WTC11 (cell line): Measurements from ENCODE around the gene SETDB1. TPM values are rescaled to one million over a fixed set of nuclear protein-coding genes. Genes with fewer than 3 reads are reported as not detected.

Source experiments
- ATAC-seq: fragments of 200-7000 bp; cut with Tn5 transposase; 2 replicates; pipeline ENCODE4 v1.10.0; 2021; ENCODE audit warnings: mild to moderate bottlenecking, moderate library complexity
- CTCF ChIA-PET: fragments of 300-600 bp; sonication (Branson Sonifier 250); formaldehyde crosslinking; loops from one replicate; lab custom pipeline; 2021; ENCODE audit warnings: antibody characterized with exemption; lab: Charles Lee
- POLR2A ChIA-PET: fragments of 350-600 bp; sonication (Branson Sonifier 250); formaldehyde crosslinking; loops from one replicate; lab custom pipeline; 2021; ENCODE audit warnings: antibody characterized with exemption; lab: Charles Lee
- DNase-seq: peaks from one replicate; pipeline ENCODE4 v3.0.0; 2021; ENCODE audit warnings: low spot score
- H3K27ac Mint-ChIP-seq: 2 replicates; pipeline ENCODE4 v1.8.0; 2021; ENCODE audit warnings: mixed read lengths
- H3K27me3 Mint-ChIP-seq: 2 replicates; pipeline ENCODE4 v1.8.0; 2021; ENCODE audit warnings: low read depth, mild to moderate bottlenecking, moderate library complexity, mixed read lengths
- H3K36me3 Mint-ChIP-seq: 2 replicates; pipeline ENCODE4 v1.8.0; 2021; ENCODE audit warnings: mixed read lengths
- H3K4me1 Mint-ChIP-seq: 2 replicates; pipeline ENCODE4 v1.8.0; 2022; ENCODE audit warnings: mixed read lengths
- H3K4me3 Mint-ChIP-seq: 2 replicates; pipeline ENCODE4 v1.8.0; 2021; ENCODE audit warnings: mild to moderate bottlenecking, moderate library complexity, mixed read lengths
- H3K9me3 Mint-ChIP-seq: 2 replicates; pipeline ENCODE4 v1.8.0; 2021; ENCODE audit warnings: mixed read lengths
- GABPB1 ChIP-seq: sonication (generic); formaldehyde crosslinking; IDR thresholded peaks from 2 replicates; pipeline ENCODE4 v1.8.1; 2023; ENCODE audit warnings: mild to moderate bottlenecking, missing genetic modification reagents
- HMGA2 ChIP-seq: fragments of 250-450 bp; sonication (Bioruptor Pico); IDR thresholded peaks from 2 replicates; pipeline ENCODE4 v1.4.0; 2021; ENCODE audit warnings: mild to moderate bottlenecking, moderate library complexity
- JAZF1 ChIP-seq: fragments of 250-450 bp; sonication (Bioruptor Pico); IDR thresholded peaks from 2 replicates; pipeline ENCODE4 v1.9.0; 2021; ENCODE audit warnings: moderate library complexity, mild to moderate bottlenecking, inconsistent platforms
- JUN ChIP-seq: sonication (generic); formaldehyde crosslinking; IDR thresholded peaks from 2 replicates; pipeline ENCODE4 v1.8.0; 2023; ENCODE audit warnings: mild to moderate bottlenecking, missing genetic modification reagents
- OVOL2 ChIP-seq: fragments of 250-450 bp; sonication (Bioruptor Pico); IDR thresholded peaks from 2 replicates; pipeline ENCODE4 v1.9.0; 2021; ENCODE audit warnings: mild to moderate bottlenecking, borderline replicate concordance
- PRRX2 ChIP-seq: fragments of 250-450 bp; sonication (Bioruptor Pico); IDR thresholded peaks from 2 replicates; pipeline ENCODE4 v1.8.0; 2021; ENCODE audit warnings: mild to moderate bottlenecking
- SMAD4 ChIP-seq: sonication (generic); formaldehyde crosslinking; IDR thresholded peaks from 2 replicates; pipeline ENCODE4 v1.8.0; 2022; ENCODE audit warnings: mild to moderate bottlenecking, missing genetic modification reagents
- SP1 ChIP-seq: sonication (generic); formaldehyde crosslinking; conservative IDR thresholded peaks from 2 replicates; pipeline ENCODE4 v1.8.1; 2022; ENCODE audit warnings: missing genetic modification reagents
- TEAD4 ChIP-seq: sonication (generic); formaldehyde crosslinking; IDR thresholded peaks from 2 replicates; pipeline ENCODE4 v1.8.0; 2022; ENCODE audit warnings: mild to moderate bottlenecking, missing genetic modification reagents
- ZNF219 ChIP-seq: sonication (generic); formaldehyde crosslinking; IDR thresholded peaks from 2 replicates; pipeline ENCODE4 v1.8.0; 2023; ENCODE audit warnings: missing genetic modification reagents, mild to moderate bottlenecking, borderline replicate concordance
- total RNA-seq: library from RNA; stranded (reverse); gene quantifications from 3 replicates; pipeline ENCODE4 v1.2.3, GENCODE V29; 2021
- TF ChIP-seq, protein P1 (sequence below): sonication (generic); formaldehyde crosslinking; IDR thresholded peaks from 2 replicates; pipeline ENCODE4 v1.8.0; 2022; ENCODE audit warnings: missing genetic modification reagents
- TF ChIP-seq, protein P2 (sequence below): sonication (generic); formaldehyde crosslinking; IDR thresholded peaks from 2 replicates; pipeline ENCODE4 v1.8.1; 2023; ENCODE audit warnings: mild to moderate bottlenecking, missing genetic modification reagents, moderate library complexity
- TF ChIP-seq, protein P3 (sequence below): sonication (generic); formaldehyde crosslinking; IDR thresholded peaks from 2 replicates; pipeline ENCODE4 v1.8.1; 2022; ENCODE audit warnings: mild to moderate bottlenecking, missing genetic modification reagents, moderate library complexity, borderline replicate concordance
- TF ChIP-seq, protein P4 (sequence below): fragments of 250-450 bp; sonication (Bioruptor Pico); IDR thresholded peaks from 2 replicates; pipeline ENCODE4 v1.9.0; 2021; ENCODE audit warnings: mild to moderate bottlenecking

The SETDB1 gene
- total RNA-seq, 1 experiment from 2014 or later: 53.1 TPM

DNA sequence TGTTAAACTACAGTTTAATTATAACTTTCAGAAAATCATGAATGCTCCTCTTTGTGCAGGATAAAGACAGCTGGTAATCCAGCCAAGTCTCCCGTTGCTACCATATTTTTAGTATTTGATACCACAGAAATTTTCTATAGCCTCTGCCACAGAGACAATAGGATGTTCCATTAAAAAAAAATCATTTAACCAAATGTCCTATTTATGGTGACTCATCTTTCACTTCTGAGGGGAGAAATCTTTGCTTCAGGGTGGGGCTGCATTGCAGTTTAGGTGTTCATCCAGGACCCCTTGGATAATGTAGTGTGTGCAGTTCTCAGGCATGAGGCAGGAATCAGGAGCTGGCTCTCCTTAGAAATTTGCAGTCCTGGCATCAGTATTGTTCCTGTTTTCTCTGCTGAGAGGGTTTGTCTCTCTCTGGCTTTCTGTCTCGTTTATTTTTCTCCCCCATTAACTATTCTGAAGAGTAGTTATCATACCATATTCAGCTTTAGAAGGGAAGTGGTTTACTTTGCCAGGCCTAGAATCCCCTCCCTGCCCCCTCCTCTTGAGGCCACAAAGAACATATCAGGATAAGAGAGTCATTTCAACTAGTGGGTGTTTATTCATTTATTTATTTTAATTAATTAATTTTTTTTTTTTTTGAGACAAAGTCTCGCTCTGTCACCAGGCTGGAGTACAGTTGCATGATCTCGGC is 85.1 kb downstream of the SETDB1 start:
- ATAC-seq: no peak
- no peaks in the 10 kb centered on the region for H3K27me3 Mint-ChIP-seq
- TF ChIP-seq, protein P1, sequence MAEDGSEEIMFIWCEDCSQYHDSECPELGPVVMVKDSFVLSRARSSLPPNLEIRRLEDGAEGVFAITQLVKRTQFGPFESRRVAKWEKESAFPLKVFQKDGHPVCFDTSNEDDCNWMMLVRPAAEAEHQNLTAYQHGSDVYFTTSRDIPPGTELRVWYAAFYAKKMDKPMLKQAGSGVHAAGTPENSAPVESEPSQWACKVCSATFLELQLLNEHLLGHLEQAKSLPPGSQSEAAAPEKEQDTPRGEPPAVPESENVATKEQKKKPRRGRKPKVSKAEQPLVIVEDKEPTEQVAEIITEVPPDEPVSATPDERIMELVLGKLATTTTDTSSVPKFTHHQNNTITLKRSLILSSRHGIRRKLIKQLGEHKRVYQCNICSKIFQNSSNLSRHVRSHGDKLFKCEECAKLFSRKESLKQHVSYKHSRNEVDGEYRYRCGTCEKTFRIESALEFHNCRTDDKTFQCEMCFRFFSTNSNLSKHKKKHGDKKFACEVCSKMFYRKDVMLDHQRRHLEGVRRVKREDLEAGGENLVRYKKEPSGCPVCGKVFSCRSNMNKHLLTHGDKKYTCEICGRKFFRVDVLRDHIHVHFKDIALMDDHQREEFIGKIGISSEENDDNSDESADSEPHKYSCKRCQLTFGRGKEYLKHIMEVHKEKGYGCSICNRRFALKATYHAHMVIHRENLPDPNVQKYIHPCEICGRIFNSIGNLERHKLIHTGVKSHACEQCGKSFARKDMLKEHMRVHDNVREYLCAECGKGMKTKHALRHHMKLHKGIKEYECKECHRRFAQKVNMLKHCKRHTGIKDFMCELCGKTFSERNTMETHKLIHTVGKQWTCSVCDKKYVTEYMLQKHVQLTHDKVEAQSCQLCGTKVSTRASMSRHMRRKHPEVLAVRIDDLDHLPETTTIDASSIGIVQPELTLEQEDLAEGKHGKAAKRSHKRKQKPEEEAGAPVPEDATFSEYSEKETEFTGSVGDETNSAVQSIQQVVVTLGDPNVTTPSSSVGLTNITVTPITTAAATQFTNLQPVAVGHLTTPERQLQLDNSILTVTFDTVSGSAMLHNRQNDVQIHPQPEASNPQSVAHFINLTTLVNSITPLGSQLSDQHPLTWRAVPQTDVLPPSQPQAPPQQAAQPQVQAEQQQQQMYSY: no peak
- no peak for TF ChIP-seq SMAD4 (CRISPR knock-in tag)
- TF ChIP-seq, protein P2, sequence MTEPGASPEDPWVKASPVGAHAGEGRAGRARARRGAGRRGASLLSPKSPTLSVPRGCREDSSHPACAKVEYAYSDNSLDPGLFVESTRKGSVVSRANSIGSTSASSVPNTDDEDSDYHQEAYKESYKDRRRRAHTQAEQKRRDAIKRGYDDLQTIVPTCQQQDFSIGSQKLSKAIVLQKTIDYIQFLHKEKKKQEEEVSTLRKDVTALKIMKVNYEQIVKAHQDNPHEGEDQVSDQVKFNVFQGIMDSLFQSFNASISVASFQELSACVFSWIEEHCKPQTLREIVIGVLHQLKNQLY (CRISPR knock-in tag): no peak
- no peak for TF ChIP-seq SP1
- no peak for TF ChIP-seq PRRX2
- no peak for TF ChIP-seq ZNF219
- no peak for TF ChIP-seq OVOL2
- TF ChIP-seq TEAD4 (CRISPR knock-in tag): no peak
- TF ChIP-seq, protein P3, sequence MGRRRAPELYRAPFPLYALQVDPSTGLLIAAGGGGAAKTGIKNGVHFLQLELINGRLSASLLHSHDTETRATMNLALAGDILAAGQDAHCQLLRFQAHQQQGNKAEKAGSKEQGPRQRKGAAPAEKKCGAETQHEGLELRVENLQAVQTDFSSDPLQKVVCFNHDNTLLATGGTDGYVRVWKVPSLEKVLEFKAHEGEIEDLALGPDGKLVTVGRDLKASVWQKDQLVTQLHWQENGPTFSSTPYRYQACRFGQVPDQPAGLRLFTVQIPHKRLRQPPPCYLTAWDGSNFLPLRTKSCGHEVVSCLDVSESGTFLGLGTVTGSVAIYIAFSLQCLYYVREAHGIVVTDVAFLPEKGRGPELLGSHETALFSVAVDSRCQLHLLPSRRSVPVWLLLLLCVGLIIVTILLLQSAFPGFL: no peak
- no peak for TF ChIP-seq HMGA2 (CRISPR knock-in tag)
- TF ChIP-seq, all 79 proteins: peak for 0
- ChIA-PET CTCF (interaction anchor here (0.7 kb wide), 1 partner anchor 37 kb away, joined by 3 read pairs; no protein-coding TSS in a partner anchor), POLR2A (no interaction called here)
- H3K4me1 Mint-ChIP-seq: peaks cover 24% of the 10 kb centered on the region
- no peaks in the 10 kb centered on the region for H3K36me3 Mint-ChIP-seq
- no peak for DNase-seq
- no peak overlapping the region for H3K27ac Mint-ChIP-seq
- no peak overlapping the region for H3K4me3 Mint-ChIP-seq
- no peaks in the 10 kb centered on the region for H3K9me3 Mint-ChIP-seq

DNA sequence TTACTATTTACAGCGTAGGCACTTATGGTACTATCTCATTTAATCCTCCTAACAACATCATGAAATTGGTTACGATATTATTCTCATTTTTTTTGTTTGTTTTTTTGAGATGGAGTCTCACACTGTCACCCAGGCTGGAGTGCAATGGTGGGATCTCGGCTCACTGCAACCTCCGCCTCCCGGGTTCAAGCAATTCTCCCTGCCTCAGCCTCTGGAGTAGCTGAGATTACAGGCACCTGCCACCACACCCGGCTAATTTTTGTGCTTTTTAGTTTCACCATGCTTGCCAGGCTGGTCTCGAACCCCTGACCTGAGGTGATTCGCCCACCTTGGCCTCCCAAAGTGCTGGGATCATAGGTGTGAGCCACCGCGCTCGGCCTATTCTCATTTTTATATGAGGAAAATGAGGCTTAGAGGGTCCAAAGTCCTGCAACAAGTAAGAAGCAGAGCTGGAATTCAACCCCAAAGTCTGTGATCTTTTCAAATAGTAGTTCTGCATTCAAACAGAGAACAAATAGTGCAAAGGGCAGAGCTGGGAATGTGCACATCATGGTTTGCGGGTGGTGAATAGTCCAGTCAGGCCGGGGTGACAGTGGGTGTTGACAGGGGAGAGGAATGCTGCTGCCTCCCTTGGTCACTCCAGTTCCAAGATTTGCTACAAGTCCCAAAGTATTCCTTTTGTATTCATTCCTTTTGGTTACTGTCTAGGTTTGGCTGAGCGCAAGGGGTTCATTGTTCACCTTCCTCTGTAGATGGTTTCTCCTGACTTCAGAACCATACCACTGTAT is 86.7 kb downstream of the SETDB1 start:
- POLR2A ChIA-PET: no interaction called here

More for the DNA sequence above, 86.7 kb downstream of the SETDB1 start:
- Mint-ChIP-seq H3K4me1 (peaks cover 9% of the 10 kb centered on the region), H3K9me3 (no peaks in the 10 kb centered on the region), H3K36me3 (peaks cover 2% of the 10 kb centered on the region; the same call in 1 of the 2 replicates), H3K27me3 (no peaks in the 10 kb centered on the region), H3K27ac (no peak overlapping the region), H3K4me3 (no peak overlapping the region)
- DNase-seq (no peak), ATAC-seq (no peak)
- TF ChIP-seq JAZF1 (CRISPR knock-in tag) (no peak), JUN (CRISPR knock-in tag) (no peak), GABPB1 (CRISPR knock-in tag) (peak; percentile 21; the same call in 1 of the 2 replicates)
- TF ChIP-seq, protein P4, sequence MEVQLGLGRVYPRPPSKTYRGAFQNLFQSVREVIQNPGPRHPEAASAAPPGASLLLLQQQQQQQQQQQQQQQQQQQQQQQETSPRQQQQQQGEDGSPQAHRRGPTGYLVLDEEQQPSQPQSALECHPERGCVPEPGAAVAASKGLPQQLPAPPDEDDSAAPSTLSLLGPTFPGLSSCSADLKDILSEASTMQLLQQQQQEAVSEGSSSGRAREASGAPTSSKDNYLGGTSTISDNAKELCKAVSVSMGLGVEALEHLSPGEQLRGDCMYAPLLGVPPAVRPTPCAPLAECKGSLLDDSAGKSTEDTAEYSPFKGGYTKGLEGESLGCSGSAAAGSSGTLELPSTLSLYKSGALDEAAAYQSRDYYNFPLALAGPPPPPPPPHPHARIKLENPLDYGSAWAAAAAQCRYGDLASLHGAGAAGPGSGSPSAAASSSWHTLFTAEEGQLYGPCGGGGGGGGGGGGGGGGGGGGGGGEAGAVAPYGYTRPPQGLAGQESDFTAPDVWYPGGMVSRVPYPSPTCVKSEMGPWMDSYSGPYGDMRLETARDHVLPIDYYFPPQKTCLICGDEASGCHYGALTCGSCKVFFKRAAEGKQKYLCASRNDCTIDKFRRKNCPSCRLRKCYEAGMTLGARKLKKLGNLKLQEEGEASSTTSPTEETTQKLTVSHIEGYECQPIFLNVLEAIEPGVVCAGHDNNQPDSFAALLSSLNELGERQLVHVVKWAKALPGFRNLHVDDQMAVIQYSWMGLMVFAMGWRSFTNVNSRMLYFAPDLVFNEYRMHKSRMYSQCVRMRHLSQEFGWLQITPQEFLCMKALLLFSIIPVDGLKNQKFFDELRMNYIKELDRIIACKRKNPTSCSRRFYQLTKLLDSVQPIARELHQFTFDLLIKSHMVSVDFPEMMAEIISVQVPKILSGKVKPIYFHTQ (CRISPR knock-in tag): no peak
- TF ChIP-seq, protein P2 (CRISPR knock-in tag): no peak
- CTCF ChIA-PET: interaction anchor here (1.0 kb wide), 1 partner anchor 11 kb away, joined by 4 read pairs; no protein-coding TSS in a partner anchor
